ENCODE results near the gene EHD4.
A peak's percentile ranks its signal among the peaks of the same experiment; 100 is the strongest.

Gene EHD4

GRCh38 chr15:41914411-41914810 lies 57.9 kb downstream of the EHD4 start:
- peak overlapping the region in 1 of 2 donors; percentile 40 for H3K4me3 ChIP-seq (ENCODE audit: low read length in 2 of 2)
- no peak overlapping the region for H3K9ac ChIP-seq (ENCODE audit: low read length in 2 of 2)
- H3K27ac ChIP-seq (ENCODE audit: low read length): no peak overlapping the region
- peaks cover 4 to 5% of the 10 kb centered on the region in 2 donors for H3K36me3 ChIP-seq (ENCODE audit: control insufficient read depth in 2 of 2, insufficient read depth in 2 of 2, low read length in 2 of 2)
- peaks cover 31% of the 10 kb centered on the region for H3K4me1 ChIP-seq (ENCODE audit: control insufficient read depth, insufficient read depth, low read length)
- no peaks in the 10 kb centered on the region for H3K27me3 ChIP-seq (ENCODE audit: control insufficient read depth in 1 of 2, insufficient read depth in 2 of 2, low read length in 2 of 2)
- no peaks in the 10 kb centered on the region for H3K9me3 ChIP-seq (ENCODE audit: control insufficient read depth in 2 of 2, low read length in 2 of 2)

- Histone ChIP-seq H3K4me3 (ENCODE audit: low read length in 2 of 2) (no peak overlapping the region), H3K27ac (ENCODE audit: low read length) (no peak overlapping the region), H3K36me3 (ENCODE audit: control insufficient read depth in 2 of 2, insufficient read depth in 2 of 2, low read length in 2 of 2) (peaks cover 7 to 13% of the 10 kb centered on the region in 2 donors)
Measured at GRCh38 chr15:41913256-41913655, 59.1 kb downstream of the EHD4 start.

GRCh38 chr15:41911691-41912345 lies 60.5 kb downstream of the EHD4 start:
- Histone ChIP-seq H3K27me3 (ENCODE audit: control insufficient read depth in 1 of 2, insufficient read depth in 2 of 2, low read length in 2 of 2) (no peaks in the 10 kb centered on the region), H3K27ac (ENCODE audit: low read length) (no peak overlapping the region), H3K4me1 (ENCODE audit: control insufficient read depth, insufficient read depth, low read length) (peaks cover 17% of the 10 kb centered on the region), H3K36me3 (ENCODE audit: control insufficient read depth in 2 of 2, insufficient read depth in 2 of 2, low read length in 2 of 2) (peaks cover 7 to 15% of the 10 kb centered on the region in 2 donors), H3K4me3 (ENCODE audit: low read length in 2 of 2) (no peak overlapping the region), H3K9me3 (ENCODE audit: control insufficient read depth in 2 of 2, low read length in 2 of 2) (no peaks in the 10 kb centered on the region), H3K9ac (ENCODE audit: low read length in 2 of 2) (no peak overlapping the region)

More at GRCh38 chr15:41913256-41913655, 59.1 kb downstream of the EHD4 start:
- no peaks in the 10 kb centered on the region for H3K27me3 ChIP-seq (ENCODE audit: control insufficient read depth in 1 of 2, insufficient read depth in 2 of 2, low read length in 2 of 2)
- no peak overlapping the region for H3K9ac ChIP-seq (ENCODE audit: low read length in 2 of 2)
- H3K9me3 ChIP-seq (ENCODE audit: control insufficient read depth in 2 of 2, low read length in 2 of 2): no peaks in the 10 kb centered on the region
- peaks cover 24% of the 10 kb centered on the region for H3K4me1 ChIP-seq (ENCODE audit: control insufficient read depth, insufficient read depth, low read length)

GRCh38 chr15:41908736-41909461 lies 63.5 kb downstream of the EHD4 start:
- Histone ChIP-seq H3K27ac (ENCODE audit: low read length) (no peak overlapping the region), H3K9ac (ENCODE audit: low read length in 2 of 2) (no peak overlapping the region), H3K27me3 (ENCODE audit: control insufficient read depth in 1 of 2, insufficient read depth in 2 of 2, low read length in 2 of 2) (no peaks in the 10 kb centered on the region), H3K4me1 (ENCODE audit: control insufficient read depth, insufficient read depth, low read length) (peaks cover 8% of the 10 kb centered on the region), H3K9me3 (ENCODE audit: control insufficient read depth in 2 of 2, low read length in 2 of 2) (no peaks in the 10 kb centered on the region), H3K36me3 (ENCODE audit: control insufficient read depth in 2 of 2, insufficient read depth in 2 of 2, low read length in 2 of 2) (peaks cover 7 to 15% of the 10 kb centered on the region in 2 donors), H3K4me3 (ENCODE audit: low read length in 2 of 2) (no peak overlapping the region)

- H3K27ac ChIP-seq (ENCODE audit: low read length): no peak overlapping the region
- H3K4me1 ChIP-seq (ENCODE audit: control insufficient read depth, insufficient read depth, low read length): peaks cover 7% of the 10 kb centered on the region
- H3K4me3 ChIP-seq (ENCODE audit: low read length in 2 of 2): no peak overlapping the region
- no peaks in the 10 kb centered on the region for H3K9me3 ChIP-seq (ENCODE audit: control insufficient read depth in 2 of 2, low read length in 2 of 2)
- H3K27me3 ChIP-seq (ENCODE audit: control insufficient read depth in 1 of 2, insufficient read depth in 2 of 2, low read length in 2 of 2): no peaks in the 10 kb centered on the region
- no peak overlapping the region for H3K9ac ChIP-seq (ENCODE audit: low read length in 2 of 2)
- H3K36me3 ChIP-seq (ENCODE audit: control insufficient read depth in 2 of 2, insufficient read depth in 2 of 2, low read length in 2 of 2): peaks cover 7 to 15% of the 10 kb centered on the region in 2 donors
Measured at GRCh38 chr15:41907141-41907540, 65.2 kb downstream of the EHD4 start.

- H3K9me3 ChIP-seq (ENCODE audit: control insufficient read depth in 2 of 2, low read length in 2 of 2): no peaks in the 10 kb centered on the region
- H3K27ac ChIP-seq (ENCODE audit: low read length): no peak overlapping the region
- H3K36me3 ChIP-seq (ENCODE audit: control insufficient read depth in 2 of 2, insufficient read depth in 2 of 2, low read length in 2 of 2): peaks cover 7 to 15% of the 10 kb centered on the region in 2 donors
- H3K27me3 ChIP-seq (ENCODE audit: control insufficient read depth in 1 of 2, insufficient read depth in 2 of 2, low read length in 2 of 2): no peaks in the 10 kb centered on the region
- H3K4me3 ChIP-seq (ENCODE audit: low read length in 2 of 2): no peak overlapping the region
- peaks cover 7% of the 10 kb centered on the region for H3K4me1 ChIP-seq (ENCODE audit: control insufficient read depth, insufficient read depth, low read length)
- no peak overlapping the region for H3K9ac ChIP-seq (ENCODE audit: low read length in 2 of 2)
Measured at GRCh38 chr15:41906608-41907007, 65.7 kb downstream of the EHD4 start.

GRCh38 chr15:41905036-41905793 lies 67.1 kb downstream of the EHD4 start:
- H3K27me3 ChIP-seq (ENCODE audit: control insufficient read depth in 1 of 2, insufficient read depth in 2 of 2, low read length in 2 of 2): peaks cover 0 to 2% of the 10 kb centered on the region in 2 donors
- H3K4me1 ChIP-seq (ENCODE audit: control insufficient read depth, insufficient read depth, low read length): peaks cover 7% of the 10 kb centered on the region
- no peaks in the 10 kb centered on the region for H3K9me3 ChIP-seq (ENCODE audit: control insufficient read depth in 2 of 2, low read length in 2 of 2)
- H3K4me3 ChIP-seq (ENCODE audit: low read length in 2 of 2): no peak overlapping the region
- peaks cover 7 to 17% of the 10 kb centered on the region in 2 donors for H3K36me3 ChIP-seq (ENCODE audit: control insufficient read depth in 2 of 2, insufficient read depth in 2 of 2, low read length in 2 of 2)
- no peak overlapping the region for H3K9ac ChIP-seq (ENCODE audit: low read length in 2 of 2)
- H3K27ac ChIP-seq (ENCODE audit: low read length): no peak overlapping the region

- Histone ChIP-seq H3K4me3 (ENCODE audit: low read length in 2 of 2) (no peak overlapping the region), H3K9me3 (ENCODE audit: control insufficient read depth in 2 of 2, low read length in 2 of 2) (no peaks in the 10 kb centered on the region), H3K4me1 (ENCODE audit: control insufficient read depth, insufficient read depth, low read length) (peaks cover 7% of the 10 kb centered on the region), H3K27me3 (ENCODE audit: control insufficient read depth in 1 of 2, insufficient read depth in 2 of 2, low read length in 2 of 2) (peaks cover 0 to 2% of the 10 kb centered on the region in 2 donors), H3K36me3 (ENCODE audit: control insufficient read depth in 2 of 2, insufficient read depth in 2 of 2, low read length in 2 of 2) (peaks cover 4 to 17% of the 10 kb centered on the region in 2 donors), H3K9ac (ENCODE audit: low read length in 2 of 2) (no peak overlapping the region), H3K27ac (ENCODE audit: low read length) (no peak overlapping the region)
Measured at GRCh38 chr15:41904541-41905005, 67.8 kb downstream of the EHD4 start.

GRCh38 chr15:41903782-41904181 lies 68.6 kb downstream of the EHD4 start:
- peaks cover 0 to 2% of the 10 kb centered on the region in 2 donors for H3K27me3 ChIP-seq (ENCODE audit: control insufficient read depth in 1 of 2, insufficient read depth in 2 of 2, low read length in 2 of 2)
- H3K9ac ChIP-seq (ENCODE audit: low read length in 2 of 2): no peak overlapping the region
- H3K4me1 ChIP-seq (ENCODE audit: control insufficient read depth, insufficient read depth, low read length): peaks cover 7% of the 10 kb centered on the region
- no peak overlapping the region for H3K4me3 ChIP-seq (ENCODE audit: low read length in 2 of 2)
- H3K9me3 ChIP-seq (ENCODE audit: control insufficient read depth in 2 of 2, low read length in 2 of 2): no peaks in the 10 kb centered on the region
- H3K27ac ChIP-seq (ENCODE audit: low read length): no peak overlapping the region
- H3K36me3 ChIP-seq (ENCODE audit: control insufficient read depth in 2 of 2, insufficient read depth in 2 of 2, low read length in 2 of 2): peaks cover 0 to 12% of the 10 kb centered on the region in 2 donors

- Histone ChIP-seq H3K4me1 (ENCODE audit: control insufficient read depth, insufficient read depth, low read length) (peaks cover 7% of the 10 kb centered on the region), H3K27me3 (ENCODE audit: control insufficient read depth in 1 of 2, insufficient read depth in 2 of 2, low read length in 2 of 2) (peaks cover 0 to 2% of the 10 kb centered on the region in 2 donors), H3K9ac (ENCODE audit: low read length in 2 of 2) (no peak overlapping the region), H3K27ac (ENCODE audit: low read length) (no peak overlapping the region), H3K9me3 (ENCODE audit: control insufficient read depth in 2 of 2, low read length in 2 of 2) (no peaks in the 10 kb centered on the region), H3K4me3 (ENCODE audit: low read length in 2 of 2) (no peak overlapping the region), H3K36me3 (ENCODE audit: control insufficient read depth in 2 of 2, insufficient read depth in 2 of 2, low read length in 2 of 2) (peaks cover 0 to 6% of the 10 kb centered on the region in 2 donors)
Measured at GRCh38 chr15:41901431-41901830, 70.9 kb downstream of the EHD4 start.

All from stomach smooth muscle (tissue), 2 donors.